Spleen (tissue), 7 donors: Measurements from ENCODE around the gene NDUFV2.

ENCODE experiments used
- CTCF ChIP-seq, 11 experiments: fragments of 200-600 bp in 7 of 11; fragments of 450-650 bp in 4 of 11; sonication (generic) in 4 of 11; IDR thresholded peaks in 8 of 11; conservative IDR thresholded peaks in 3 of 11; 1 replicate in 7 of 11; 2 replicates in 4 of 11; pipeline versions ENCODE4 v1.4.0 to v1.8.0; 2016 to 2021; ENCODE audit warnings: antibody characterized with exemption in 11 of 11, inconsistent platforms in 4 of 11, mild to moderate bottlenecking in 1 of 11
- POLR2A ChIP-seq, 3 donors: fragments of 450-650 bp; IDR thresholded peaks; one replicate each; pipeline ENCODE4 v1.5.1; 2017; ENCODE audit warnings: antibody characterized with exemption in 3 of 3, mild to moderate bottlenecking in 1 of 3
- donor health status: DM: no; HTN: no; CAD: no; lungs with moderate emphysema.
- donor health status: DM: no; HTN: no; CAD: no.
- donor health status: DM: no; HTN: no; CAD: no.

- TF ChIP-seq CTCF (IDR thresholded peaks at IDR 0.05 in 8 of 11, conservative IDR thresholded peaks at IDR 0.05 in 3 of 11) = no peak
- TF ChIP-seq POLR2A (IDR thresholded peaks at IDR 0.05) = no peak
Measured at GRCh38 chr18:9105420-9105819, 2.9 kb downstream of the NDUFV2 start.
